ENCODE measurements around the gene GATA3.

Gene GATA3

GRCh38 chr10:8037941-8038894, 16.3 kb upstream of the GATA3 start:
- no peak for DNase-seq

- no peak for DNase-seq
Observed at GRCh38 chr10:8039321-8039881, 15.1 kb upstream of the GATA3 start.

GRCh38 chr10:8040651-8041050, 13.8 kb upstream of the GATA3 start:
- no peak for DNase-seq

GRCh38 chr10:8041284-8041991, 13.1 kb upstream of the GATA3 start:
- DNase-seq, result no peak

- DNase-seq, result no peak
Observed at GRCh38 chr10:8041992-8042720, 12.3 kb upstream of the GATA3 start.

GRCh38 chr10:8042721-8043568, 11.5 kb upstream of the GATA3 start:
- DNase-seq, result no peak

GRCh38 chr10:8043569-8044306, 10.8 kb upstream of the GATA3 start:
- DNase-seq, result no peak

GRCh38 chr10:8044331-8044907, 10.1 kb upstream of the GATA3 start:
- no peak for DNase-seq

GRCh38 chr10:8044908-8045725, 9.4 kb upstream of the GATA3 start:
- DNase-seq, result no peak

- DNase-seq, result no peak
Observed at GRCh38 chr10:8045726-8046494, 8.6 kb upstream of the GATA3 start.

GRCh38 chr10:8047452-8048280, 6.8 kb upstream of the GATA3 start:
- DNase-seq, result no peak

GRCh38 chr10:8048281-8049008, 6.0 kb upstream of the GATA3 start:
- no peak for DNase-seq

GRCh38 chr10:8049045-8049864, 5.2 kb upstream of the GATA3 start:
- no peak for DNase-seq

- DNase-seq, result no peak
Observed at GRCh38 chr10:8049865-8050555, 4.5 kb upstream of the GATA3 start.

GRCh38 chr10:8050556-8051108, 3.9 kb upstream of the GATA3 start:
- DNase-seq, result no peak
